GM12891 (cell line): ENCODE data around the gene NBEA.

Experiments used
- DNase-seq: peaks from one replicate; pipeline ENCODE4 v3.0.0; 2011; ENCODE audit warnings: low spot score; ENCODE audit not compliant: insufficient read length
- FAIRE-seq: peaks from 2 replicates; lab custom pipeline; 2011; peaks lifted over from hg19 to GRCh38; lab: Jason Lieb, UNC
- PAX5 ChIP-seq: IDR thresholded peaks from 2 replicates; pipeline ENCODE4 v1.6.1; 2011; ENCODE audit warnings: low read length, moderate library complexity, mild to moderate bottlenecking; ENCODE audit not compliant: insufficient read depth, severe bottlenecking
- POLR2A ChIP-seq: IDR thresholded peaks from 2 replicates; pipeline ENCODE4 v1.6.1; 2011; ENCODE audit warnings: low read depth, low read length, control low read depth
- POLR2AphosphoS5 ChIP-seq: IDR thresholded peaks from 2 replicates; pipeline ENCODE4 v1.6.1; 2011; ENCODE audit warnings: low read depth, low read length, control low read depth
- POU2F2 ChIP-seq: IDR thresholded peaks from 2 replicates; pipeline ENCODE4 v1.6.1; 2011; ENCODE audit warnings: low read depth, mild to moderate bottlenecking, control low read depth, low read length, moderate library complexity
- SPI1 ChIP-seq: IDR thresholded peaks from 2 replicates; pipeline ENCODE4 v1.6.1; 2011; ENCODE audit warnings: low read depth, low read length, control low read depth
- TAF1 ChIP-seq: IDR thresholded peaks from 2 replicates; pipeline ENCODE4 v1.6.1; 2011; ENCODE audit warnings: low read depth, low read length, control low read depth

The NBEA gene

GRCh38 chr13:35127466-35127865 is 185.4 kb downstream of the NBEA start:
- TF ChIP-seq POLR2A, result no peak
- no peak for TF ChIP-seq SPI1
- TF ChIP-seq POU2F2, result no peak
- no peak for TF ChIP-seq POLR2AphosphoS5
- no peak for TF ChIP-seq PAX5
- TF ChIP-seq TAF1, result no peak
- DNase-seq (no peak), FAIRE-seq (no peak)

- no peak for TF ChIP-seq SPI1
- no peak for TF ChIP-seq POU2F2
- TF ChIP-seq POLR2AphosphoS5, result no peak
- no peak for TF ChIP-seq PAX5
- no peak for TF ChIP-seq TAF1
- no peak for TF ChIP-seq POLR2A
- FAIRE-seq (no peak), DNase-seq (no peak)
Measured at GRCh38 chr13:35129500-35129899, 187.4 kb downstream of the NBEA start.

GRCh38 chr13:35131471-35131870 is 189.4 kb downstream of the NBEA start:
- FAIRE-seq (no peak), DNase-seq (no peak)
- TF ChIP-seq POLR2A (no peak), TAF1 (no peak), POU2F2 (no peak), SPI1 (no peak), PAX5 (no peak), POLR2AphosphoS5 (no peak)

GRCh38 chr13:35136585-35136984 is 194.5 kb downstream of the NBEA start:
- no peak for TF ChIP-seq PAX5
- no peak for TF ChIP-seq POLR2AphosphoS5
- no peak for TF ChIP-seq POU2F2
- no peak for TF ChIP-seq SPI1
- TF ChIP-seq POLR2A, result no peak
- no peak for TF ChIP-seq TAF1
- DNase-seq, result no peak
- FAIRE-seq, result no peak

- DNase-seq (no peak), FAIRE-seq (no peak)
- TF ChIP-seq POLR2AphosphoS5 (no peak), POU2F2 (no peak), SPI1 (no peak), TAF1 (no peak), PAX5 (no peak), POLR2A (no peak)
Measured at GRCh38 chr13:35139591-35139990, 197.5 kb downstream of the NBEA start.

GRCh38 chr13:35140321-35140720 is 198.3 kb downstream of the NBEA start:
- TF ChIP-seq TAF1 (no peak), POLR2A (no peak), PAX5 (no peak), SPI1 (no peak), POU2F2 (no peak), POLR2AphosphoS5 (no peak)
- no peak for FAIRE-seq

GRCh38 chr13:35140831-35141230 is 198.8 kb downstream of the NBEA start:
- no peak for FAIRE-seq
- no peak for DNase-seq
- TF ChIP-seq PAX5 (no peak), POLR2A (no peak), TAF1 (no peak), POLR2AphosphoS5 (no peak)

More at GRCh38 chr13:35140321-35140720, 198.3 kb downstream of the NBEA start:
- no peak for DNase-seq

GRCh38 chr13:35143123-35143522 is 201.1 kb downstream of the NBEA start:
- FAIRE-seq (no peak), DNase-seq (no peak)
- no peak for TF ChIP-seq TAF1
- TF ChIP-seq PAX5, result no peak
- TF ChIP-seq POLR2AphosphoS5, result no peak
- no peak for TF ChIP-seq POU2F2
- no peak for TF ChIP-seq SPI1
- no peak for TF ChIP-seq POLR2A

GRCh38 chr13:35144166-35144890 is 202.3 kb downstream of the NBEA start:
- TF ChIP-seq TAF1, result no peak
- TF ChIP-seq PAX5, result no peak
- TF ChIP-seq POLR2A, result no peak
- no peak for TF ChIP-seq POLR2AphosphoS5
- TF ChIP-seq SPI1, result no peak
- TF ChIP-seq POU2F2, result no peak
- FAIRE-seq, result no peak
- no peak for DNase-seq
